ENCODE measurements around the gene TNFRSF13B.

TNFRSF13B gene

GRCh38 chr17:16929757-16930520 lies 42.0 kb downstream of the TNFRSF13B start:
- in situ Hi-C loops (cut with MboI; ENCODE audit: low sequenced_read_pairs): no loop called here
- Histone ChIP-seq H3K4me3 (no peak overlapping the region), H3K27me3 (ENCODE audit: low read depth) (no peaks in the 10 kb centered on the region), H3K4me1 (no peaks in the 10 kb centered on the region), H3K36me3 (replicated peaks) (no peaks in the 10 kb centered on the region), H3K9me3 (no peaks in the 10 kb centered on the region)
- DNase-seq (ENCODE audit: low spot score in 2 of 2): no peak

- no peak for DNase-seq (ENCODE audit: low spot score in 2 of 2)
- in situ Hi-C loops (cut with MboI; ENCODE audit: low sequenced_read_pairs): no loop called here
- Histone ChIP-seq H3K27me3 (ENCODE audit: low read depth) (no peaks in the 10 kb centered on the region), H3K4me1 (no peaks in the 10 kb centered on the region), H3K9me3 (no peaks in the 10 kb centered on the region), H3K36me3 (replicated peaks) (no peaks in the 10 kb centered on the region), H3K4me3 (no peak overlapping the region)
These were observed 42.8 kb downstream of the TNFRSF13B start for GRCh38 chr17:16929035-16929680.

- Histone ChIP-seq H3K36me3 (replicated peaks) (no peaks in the 10 kb centered on the region), H3K27me3 (ENCODE audit: low read depth) (no peaks in the 10 kb centered on the region), H3K4me1 (no peaks in the 10 kb centered on the region), H3K4me3 (no peak overlapping the region), H3K9me3 (no peaks in the 10 kb centered on the region)
- DNase-seq (ENCODE audit: low spot score in 2 of 2): no peak
- in situ Hi-C loops (cut with MboI; ENCODE audit: low sequenced_read_pairs): no loop called here
These were observed 43.4 kb downstream of the TNFRSF13B start for GRCh38 chr17:16928406-16929034.

GRCh38 chr17:16927641-16928321 lies 44.1 kb downstream of the TNFRSF13B start:
- H3K9me3 ChIP-seq: no peaks in the 10 kb centered on the region
- in situ Hi-C loops (cut with MboI; ENCODE audit: low sequenced_read_pairs): no loop called here
- no peaks in the 10 kb centered on the region for H3K36me3 ChIP-seq (replicated peaks)
- no peaks in the 10 kb centered on the region for H3K4me1 ChIP-seq
- H3K4me3 ChIP-seq: no peak overlapping the region
- DNase-seq (ENCODE audit: low spot score in 2 of 2): no peak
- H3K27me3 ChIP-seq (ENCODE audit: low read depth): no peaks in the 10 kb centered on the region

GRCh38 chr17:16926571-16927451 lies 45.1 kb downstream of the TNFRSF13B start:
- H3K4me1 ChIP-seq: no peaks in the 10 kb centered on the region
- no peaks in the 10 kb centered on the region for H3K9me3 ChIP-seq
- H3K36me3 ChIP-seq (replicated peaks): no peaks in the 10 kb centered on the region
- no peak for DNase-seq (ENCODE audit: low spot score in 2 of 2)
- no peak overlapping the region for H3K4me3 ChIP-seq
- in situ Hi-C loops (cut with MboI; ENCODE audit: low sequenced_read_pairs): no loop called here
- H3K27me3 ChIP-seq (ENCODE audit: low read depth): no peaks in the 10 kb centered on the region

- no peak overlapping the region for H3K4me3 ChIP-seq
- no peaks in the 10 kb centered on the region for H3K27me3 ChIP-seq (ENCODE audit: low read depth)
- H3K4me1 ChIP-seq: no peaks in the 10 kb centered on the region
- no peak for DNase-seq (ENCODE audit: low spot score in 2 of 2)
- in situ Hi-C loops (cut with MboI; ENCODE audit: low sequenced_read_pairs): no loop called here
- no peaks in the 10 kb centered on the region for H3K36me3 ChIP-seq (replicated peaks)
- no peaks in the 10 kb centered on the region for H3K9me3 ChIP-seq
These were observed 45.8 kb downstream of the TNFRSF13B start for GRCh38 chr17:16926061-16926511.

GRCh38 chr17:16925461-16926060 lies 46.4 kb downstream of the TNFRSF13B start:
- DNase-seq (ENCODE audit: low spot score in 2 of 2): no peak
- Histone ChIP-seq H3K27me3 (ENCODE audit: low read depth) (no peaks in the 10 kb centered on the region), H3K4me1 (no peaks in the 10 kb centered on the region), H3K36me3 (replicated peaks) (no peaks in the 10 kb centered on the region), H3K4me3 (no peak overlapping the region), H3K9me3 (no peaks in the 10 kb centered on the region)
- in situ Hi-C loops (cut with MboI; ENCODE audit: low sequenced_read_pairs): no loop called here

GRCh38 chr17:16924696-16925440 lies 47.0 kb downstream of the TNFRSF13B start:
- Histone ChIP-seq H3K36me3 (replicated peaks) (no peaks in the 10 kb centered on the region), H3K4me1 (no peaks in the 10 kb centered on the region), H3K27me3 (ENCODE audit: low read depth) (no peaks in the 10 kb centered on the region), H3K4me3 (no peak overlapping the region), H3K9me3 (no peaks in the 10 kb centered on the region)
- in situ Hi-C loops (cut with MboI; ENCODE audit: low sequenced_read_pairs): no loop called here
- no peak for DNase-seq (ENCODE audit: low spot score in 2 of 2)

- no peak overlapping the region for H3K4me3 ChIP-seq
- in situ Hi-C loops (cut with MboI; ENCODE audit: low sequenced_read_pairs): no loop called here
- no peaks in the 10 kb centered on the region for H3K27me3 ChIP-seq (ENCODE audit: low read depth)
- peak in 1 of 2 experiments; percentile 3 for DNase-seq (ENCODE audit: low spot score in 2 of 2)
- no peaks in the 10 kb centered on the region for H3K9me3 ChIP-seq
- no peaks in the 10 kb centered on the region for H3K4me1 ChIP-seq
- H3K36me3 ChIP-seq (replicated peaks): no peaks in the 10 kb centered on the region
These were observed 47.8 kb downstream of the TNFRSF13B start for GRCh38 chr17:16923904-16924695.

- Histone ChIP-seq H3K36me3 (replicated peaks) (no peaks in the 10 kb centered on the region), H3K27me3 (ENCODE audit: low read depth) (no peaks in the 10 kb centered on the region), H3K9me3 (no peaks in the 10 kb centered on the region), H3K4me3 (no peak overlapping the region), H3K4me1 (no peaks in the 10 kb centered on the region)
- in situ Hi-C loops (cut with MboI; ENCODE audit: low sequenced_read_pairs): no loop called here
- no peak for DNase-seq (ENCODE audit: low spot score in 2 of 2)
These were observed 48.6 kb downstream of the TNFRSF13B start for GRCh38 chr17:16923097-16923903.

GRCh38 chr17:16922386-16923096 lies 49.4 kb downstream of the TNFRSF13B start:
- no peak for DNase-seq (ENCODE audit: low spot score in 2 of 2)
- H3K9me3 ChIP-seq: no peaks in the 10 kb centered on the region
- H3K4me1 ChIP-seq: no peaks in the 10 kb centered on the region
- no peaks in the 10 kb centered on the region for H3K27me3 ChIP-seq (ENCODE audit: low read depth)
- in situ Hi-C loops (cut with MboI; ENCODE audit: low sequenced_read_pairs): no loop called here
- H3K4me3 ChIP-seq: no peak overlapping the region
- H3K36me3 ChIP-seq (replicated peaks): no peaks in the 10 kb centered on the region

All from HAP-1 (cell line).